Neural progenitor cell (in vitro differentiated cells): ENCODE results near the gene MMD2.

Experiments used
- EZH2 ChIP-seq: fragments of 200-600 bp; sonication (generic); IDR thresholded peaks from 2 replicates; pipeline ENCODE4 v1.6.1; 2017; ENCODE audit warnings: antibody characterized with exemption, mild to moderate bottlenecking, moderate library complexity
- EZH2phosphoT487 ChIP-seq: fragments of 200-600 bp; sonication (generic); IDR thresholded peaks from 2 replicates; pipeline ENCODE4 v1.6.1; 2017; ENCODE audit warnings: antibody characterized with exemption
- TF ChIP-seq, protein P1 (sequence below): fragments of 200-600 bp; sonication (generic); IDR thresholded peaks from 2 replicates; pipeline ENCODE4 v1.5.1; 2017; ENCODE audit warnings: antibody characterized with exemption, mild to moderate bottlenecking

DNA sequence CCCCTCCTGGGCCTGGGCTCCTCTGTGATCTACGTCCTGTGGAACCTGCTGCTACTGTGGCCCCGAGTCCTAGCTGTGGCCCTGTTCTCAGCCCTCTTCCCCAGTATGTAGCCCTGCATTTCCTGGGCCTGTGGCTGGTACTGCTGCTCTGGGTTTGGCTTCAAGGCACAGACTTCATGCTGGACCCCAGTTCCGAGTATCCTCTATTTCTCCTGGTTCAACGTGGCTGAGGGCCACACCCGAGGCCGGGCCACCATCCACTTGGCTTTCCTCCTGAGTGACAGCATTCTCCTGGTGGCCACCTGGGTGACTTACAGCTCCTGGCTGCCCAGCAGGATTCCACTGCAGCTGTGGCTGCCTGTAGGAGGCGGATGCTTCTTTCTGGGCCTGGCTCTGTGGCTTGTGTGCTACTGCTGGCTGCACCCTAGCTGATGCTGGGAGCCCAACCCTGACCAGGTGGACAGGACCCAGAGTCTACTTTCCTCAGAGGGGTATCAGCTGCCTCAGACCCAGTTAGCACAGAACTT lies 37.8 kb upstream of the MMD2 start:
- no peak for TF ChIP-seq EZH2phosphoT487
- TF ChIP-seq, protein P1, sequence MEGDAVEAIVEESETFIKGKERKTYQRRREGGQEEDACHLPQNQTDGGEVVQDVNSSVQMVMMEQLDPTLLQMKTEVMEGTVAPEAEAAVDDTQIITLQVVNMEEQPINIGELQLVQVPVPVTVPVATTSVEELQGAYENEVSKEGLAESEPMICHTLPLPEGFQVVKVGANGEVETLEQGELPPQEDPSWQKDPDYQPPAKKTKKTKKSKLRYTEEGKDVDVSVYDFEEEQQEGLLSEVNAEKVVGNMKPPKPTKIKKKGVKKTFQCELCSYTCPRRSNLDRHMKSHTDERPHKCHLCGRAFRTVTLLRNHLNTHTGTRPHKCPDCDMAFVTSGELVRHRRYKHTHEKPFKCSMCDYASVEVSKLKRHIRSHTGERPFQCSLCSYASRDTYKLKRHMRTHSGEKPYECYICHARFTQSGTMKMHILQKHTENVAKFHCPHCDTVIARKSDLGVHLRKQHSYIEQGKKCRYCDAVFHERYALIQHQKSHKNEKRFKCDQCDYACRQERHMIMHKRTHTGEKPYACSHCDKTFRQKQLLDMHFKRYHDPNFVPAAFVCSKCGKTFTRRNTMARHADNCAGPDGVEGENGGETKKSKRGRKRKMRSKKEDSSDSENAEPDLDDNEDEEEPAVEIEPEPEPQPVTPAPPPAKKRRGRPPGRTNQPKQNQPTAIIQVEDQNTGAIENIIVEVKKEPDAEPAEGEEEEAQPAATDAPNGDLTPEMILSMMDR, result no peak
- TF ChIP-seq EZH2, result no peak
